WTC11 (cell line): Measurements from ENCODE around the gene ADCY2. TPM values are rescaled to one million over a fixed set of nuclear protein-coding genes. Genes with fewer than 3 reads are reported as not detected.

Experiments used
- ATAC-seq: fragments of 200-7000 bp; cut with Tn5 transposase; 2 replicates; pipeline ENCODE4 v1.10.0; 2021; ENCODE audit warnings: mild to moderate bottlenecking, moderate library complexity
- CTCF ChIA-PET: fragments of 300-600 bp; sonication (Branson Sonifier 250); formaldehyde crosslinking; loops from one replicate; lab custom pipeline; 2021; ENCODE audit warnings: antibody characterized with exemption; lab: Charles Lee
- POLR2A ChIA-PET: fragments of 350-600 bp; sonication (Branson Sonifier 250); formaldehyde crosslinking; loops from one replicate; lab custom pipeline; 2021; ENCODE audit warnings: antibody characterized with exemption; lab: Charles Lee
- DNase-seq: peaks from one replicate; pipeline ENCODE4 v3.0.0; 2021; ENCODE audit warnings: low spot score
- H3K27ac Mint-ChIP-seq: 2 replicates; pipeline ENCODE4 v1.8.0; 2021; ENCODE audit warnings: mixed read lengths
- H3K27me3 Mint-ChIP-seq: 2 replicates; pipeline ENCODE4 v1.8.0; 2021; ENCODE audit warnings: low read depth, mild to moderate bottlenecking, moderate library complexity, mixed read lengths
- H3K36me3 Mint-ChIP-seq: 2 replicates; pipeline ENCODE4 v1.8.0; 2021; ENCODE audit warnings: mixed read lengths
- H3K4me1 Mint-ChIP-seq: 2 replicates; pipeline ENCODE4 v1.8.0; 2022; ENCODE audit warnings: mixed read lengths
- H3K4me3 Mint-ChIP-seq: 2 replicates; pipeline ENCODE4 v1.8.0; 2021; ENCODE audit warnings: mild to moderate bottlenecking, moderate library complexity, mixed read lengths
- H3K9me3 Mint-ChIP-seq: 2 replicates; pipeline ENCODE4 v1.8.0; 2021; ENCODE audit warnings: mixed read lengths
- AFF4 ChIP-seq: sonication (generic); formaldehyde crosslinking; IDR thresholded peaks from 2 replicates; pipeline ENCODE4 v1.8.1; 2023; ENCODE audit warnings: mild to moderate bottlenecking, missing genetic modification reagents, borderline replicate concordance
- CBFB ChIP-seq: sonication (generic); formaldehyde crosslinking; IDR thresholded peaks from 2 replicates; pipeline ENCODE4 v1.8.1; 2022; ENCODE audit warnings: mild to moderate bottlenecking, low read depth, missing genetic modification reagents
- CREB1 ChIP-seq: sonication (generic); formaldehyde crosslinking; IDR thresholded peaks from 2 replicates; pipeline ENCODE4 v1.8.0; 2023; ENCODE audit warnings: mild to moderate bottlenecking, missing genetic modification reagents
- E2F5 ChIP-seq: sonication (generic); formaldehyde crosslinking; IDR thresholded peaks from 2 replicates; pipeline ENCODE4 v1.8.1; 2022; ENCODE audit warnings: mild to moderate bottlenecking, moderate library complexity, missing genetic modification reagents
- ELF4 ChIP-seq: sonication (generic); formaldehyde crosslinking; IDR thresholded peaks from 2 replicates; pipeline ENCODE4 v1.8.1; 2022; ENCODE audit warnings: low read depth, mild to moderate bottlenecking, moderate library complexity, missing genetic modification reagents
- ERG ChIP-seq: fragments of 250-450 bp; sonication (Bioruptor Pico); IDR thresholded peaks from 2 replicates; pipeline ENCODE4 v1.8.0; 2021; ENCODE audit warnings: mild to moderate bottlenecking
- ETV6 ChIP-seq: sonication (generic); formaldehyde crosslinking; IDR thresholded peaks from 2 replicates; pipeline ENCODE4 v1.8.1; 2022; ENCODE audit warnings: mild to moderate bottlenecking, missing genetic modification reagents
- FOXJ3 ChIP-seq: sonication (generic); formaldehyde crosslinking; IDR thresholded peaks from 2 replicates; pipeline ENCODE4 v1.9.0; 2021; ENCODE audit warnings: missing genetic modification reagents, mild to moderate bottlenecking, borderline replicate concordance
- IRF2 ChIP-seq: sonication (generic); formaldehyde crosslinking; IDR thresholded peaks from 2 replicates; pipeline ENCODE4 v1.8.0; 2022; ENCODE audit warnings: low read depth, missing genetic modification reagents, borderline replicate concordance
- JUN ChIP-seq: sonication (generic); formaldehyde crosslinking; IDR thresholded peaks from 2 replicates; pipeline ENCODE4 v1.8.0; 2023; ENCODE audit warnings: mild to moderate bottlenecking, missing genetic modification reagents
- MYBL2 ChIP-seq: sonication (generic); formaldehyde crosslinking; IDR thresholded peaks from 2 replicates; pipeline ENCODE4 v1.8.1; 2023; ENCODE audit warnings: mild to moderate bottlenecking, moderate library complexity, missing genetic modification reagents
- NFE2L1 ChIP-seq: sonication (generic); formaldehyde crosslinking; IDR thresholded peaks from 2 replicates; pipeline ENCODE4 v1.8.1; 2023; ENCODE audit warnings: missing genetic modification reagents
- RELA ChIP-seq: sonication (generic); formaldehyde crosslinking; IDR thresholded peaks from 2 replicates; pipeline ENCODE4 v1.8.1; 2022; ENCODE audit warnings: missing genetic modification reagents, mild to moderate bottlenecking, borderline replicate concordance
- RORB ChIP-seq: fragments of 250-450 bp; sonication (Bioruptor Pico); IDR thresholded peaks from 2 replicates; pipeline ENCODE4 v1.9.0; 2021; ENCODE audit warnings: mild to moderate bottlenecking
- SOX15 ChIP-seq: fragments of 250-450 bp; sonication (Bioruptor Pico); IDR thresholded peaks from 2 replicates; pipeline ENCODE4 v1.9.0; 2021; ENCODE audit warnings: mild to moderate bottlenecking
- STAT6 ChIP-seq: sonication (generic); formaldehyde crosslinking; conservative IDR thresholded peaks from 2 replicates; pipeline ENCODE4 v1.8.1; 2023; ENCODE audit warnings: mild to moderate bottlenecking, low read depth, missing genetic modification reagents, moderate library complexity
- TCF7 ChIP-seq: sonication (generic); formaldehyde crosslinking; IDR thresholded peaks from 2 replicates; pipeline ENCODE4 v1.8.0; 2022; ENCODE audit warnings: mild to moderate bottlenecking, low read depth, missing genetic modification reagents, moderate library complexity
- TEAD1 ChIP-seq: sonication (generic); formaldehyde crosslinking; IDR thresholded peaks from 2 replicates; pipeline ENCODE4 v1.8.0; 2022; ENCODE audit warnings: mild to moderate bottlenecking, missing genetic modification reagents
- ZMAT4 ChIP-seq: fragments of 250-450 bp; sonication (Bioruptor Pico); IDR thresholded peaks from 2 replicates; pipeline ENCODE4 v1.9.0; 2021; ENCODE audit warnings: mild to moderate bottlenecking
- ZNF512 ChIP-seq: sonication (generic); formaldehyde crosslinking; IDR thresholded peaks from 2 replicates; pipeline ENCODE4 v1.8.1; 2022; ENCODE audit warnings: missing genetic modification reagents, borderline replicate concordance
- total RNA-seq: library from RNA; stranded (reverse); gene quantifications from 3 replicates; pipeline ENCODE4 v1.2.3, GENCODE V29; 2021

ADCY2 gene
- total RNA-seq, 1 experiment from 2014 or later = 142 TPM

GRCh38 chr5:7679663-7680062, 283.7 kb downstream of the ADCY2 start:
- DNase-seq (no peak), ATAC-seq (no peak)
- H3K27ac Mint-ChIP-seq = no peak overlapping the region
- ChIA-PET CTCF (no interaction called here), POLR2A (no interaction called here)
- H3K4me1 Mint-ChIP-seq = peaks cover 45% of the 10 kb centered on the region
- H3K4me3 Mint-ChIP-seq = no peak overlapping the region
- no peaks in the 10 kb centered on the region for H3K9me3 Mint-ChIP-seq
- peaks cover 7% of the 10 kb centered on the region for H3K36me3 Mint-ChIP-seq
- H3K27me3 Mint-ChIP-seq = no peaks in the 10 kb centered on the region
- no peak for TF ChIP-seq RORB (CRISPR knock-in tag)
- TF ChIP-seq TCF7 (CRISPR knock-in tag) = no peak
- no peak for TF ChIP-seq E2F5
- TF ChIP-seq FOXJ3 = no peak
- TF ChIP-seq STAT6 (CRISPR knock-in tag) = no peak
- no peak for TF ChIP-seq CREB1
- TF ChIP-seq AFF4 (CRISPR knock-in tag) = no peak
- TF ChIP-seq, all 79 proteins: peak for 0

GRCh38 chr5:7680260-7680659, 284.3 kb downstream of the ADCY2 start:
- DNase-seq (no peak), ATAC-seq (no peak)
- TF ChIP-seq TEAD1 (no peak), CBFB (CRISPR knock-in tag) (no peak), JUN (no peak), SOX15 (CRISPR knock-in tag) (no peak)
- Mint-ChIP-seq H3K9me3 (no peaks in the 10 kb centered on the region), H3K36me3 (peaks cover 11% of the 10 kb centered on the region), H3K27ac (no peak overlapping the region), H3K4me1 (peaks cover 51% of the 10 kb centered on the region), H3K27me3 (no peaks in the 10 kb centered on the region), H3K4me3 (no peak overlapping the region)
- ChIA-PET POLR2A (no interaction called here), CTCF (interaction anchor here (1.0 to 1.1 kb wide), 2 partner anchors 65 to 75 kb away, joined by 3 read pairs; no protein-coding TSS in a partner anchor)

GRCh38 chr5:7682379-7682778, 286.4 kb downstream of the ADCY2 start:
- peak overlapping the region; percentile 5; the same call in 1 of the 2 replicates for H3K27ac Mint-ChIP-seq
- POLR2A ChIA-PET = no interaction called here
- no peak overlapping the region for H3K4me3 Mint-ChIP-seq
- H3K27me3 Mint-ChIP-seq = no peaks in the 10 kb centered on the region
- H3K4me1 Mint-ChIP-seq = peaks cover 59% of the 10 kb centered on the region
- ATAC-seq = 0 out of 2 replicates have a peak, but pooled peaks have one; percentile 6
- H3K9me3 Mint-ChIP-seq = no peaks in the 10 kb centered on the region
- peaks cover 6% of the 10 kb centered on the region for H3K36me3 Mint-ChIP-seq
- CTCF ChIA-PET = no interaction called here
- no peak for DNase-seq
- TF ChIP-seq SOX15 (CRISPR knock-in tag) (no peak), ETV6 (CRISPR knock-in tag) (no peak), ZMAT4 (CRISPR knock-in tag) (no peak), NFE2L1 (CRISPR knock-in tag) (no peak), ERG (CRISPR knock-in tag) (no peak), ELF4 (CRISPR knock-in tag) (no peak), MYBL2 (CRISPR knock-in tag) (no peak), ZNF512 (CRISPR knock-in tag) (no peak), FOXJ3 (no peak), IRF2 (CRISPR knock-in tag) (no peak), RELA (CRISPR knock-in tag) (no peak)
